Endothelial cell of umbilical vein (primary cell): ENCODE data around the gene DENND1A. TPM values are rescaled to one million over a fixed set of nuclear protein-coding genes. Genes with fewer than 3 reads are reported as not detected.

Experiments
- BruUV-seq: library from RNA; stranded (reverse); fragments of 400-500 nt; replicated peaks from 2 replicates; lab custom pipeline; 2021; lab: Mats Ljungman, UMichigan
- CTCF ChIA-PET: fragments of 300-600, 350-600 bp; sonication (Branson Sonifier 250); formaldehyde crosslinking; loops from one replicate; lab custom pipeline; 2021; ENCODE audit warnings: antibody characterized with exemption, inconsistent platforms; lab: Charles Lee
- POLR2A ChIA-PET: fragments of 300-600, 350-600 bp; sonication (Branson Sonifier 250); formaldehyde crosslinking; loops from one replicate; lab custom pipeline; 2021; ENCODE audit warnings: antibody characterized with exemption, inconsistent platforms; lab: Charles Lee
- DNase-seq: peaks from one replicate; pipeline ENCODE4 v3.0.0-alpha.2; 2011; ENCODE audit warnings: low read depth, low spot score
- FAIRE-seq: peaks from 2 replicates; lab custom pipeline; 2011; peaks lifted over from hg19 to GRCh38; lab: Jason Lieb, UNC
- H2AFZ ChIP-seq: 2 replicates; pipeline ENCODE4 v1.6.0; 2012; ENCODE audit warnings: low read depth, low read length, control low read depth, inconsistent platforms
- H3K27ac ChIP-seq: 2 replicates; pipeline ENCODE4 v1.5.1; 2011; ENCODE audit warnings: low read depth, mild to moderate bottlenecking, control low read depth, low read length, moderate library complexity; ENCODE audit not compliant: insufficient read depth
- H3K27me3 ChIP-seq, 2 experiments: 2 replicates each; pipeline versions ENCODE4 v1.6.0 to v1.6.1; 2011; ENCODE audit warnings: low read length in 2 of 2, mixed read lengths in 1 of 2; ENCODE audit not compliant: control insufficient read depth in 2 of 2, insufficient read depth in 2 of 2
- H3K36me3 ChIP-seq, 2 experiments: 2 replicates in 1 of 2; 3 replicates in 1 of 2; pipeline ENCODE4 v1.5.1; 2011; ENCODE audit warnings: low read length in 2 of 2, mild to moderate bottlenecking in 1 of 2, moderate library complexity in 1 of 2; ENCODE audit not compliant: control insufficient read depth in 2 of 2, insufficient read depth in 2 of 2; ENCODE audit errors: extremely low read depth in 1 of 2
- H3K4me1 ChIP-seq: 3 replicates; pipeline ENCODE4 v1.5.1; 2011; ENCODE audit warnings: mild to moderate bottlenecking, low read length; ENCODE audit not compliant: control insufficient read depth, insufficient read depth; ENCODE audit errors: extremely low read depth
- H3K4me2 ChIP-seq: 2 replicates; pipeline ENCODE4 v1.6.1; 2011; ENCODE audit warnings: low read length, control low read depth, mixed read lengths; ENCODE audit not compliant: insufficient read depth
- H3K4me3 ChIP-seq, 3 experiments: fragments of 200-600 bp in 1 of 3; sonication (generic), shearing (Covaris generic) in 1 of 3; replicated peaks in 1 of 3; 2 replicates each; pipeline ENCODE4 v1.5.1; 2011 to 2016; ENCODE audit warnings: control low read depth in 3 of 3, low read length in 3 of 3, mild to moderate bottlenecking in 2 of 3, inconsistent platforms in 1 of 3, low read depth in 1 of 3, moderate library complexity in 1 of 3; ENCODE audit not compliant: insufficient read depth in 1 of 3
- H3K79me2 ChIP-seq: 2 replicates; pipeline ENCODE4 v1.6.0; 2012; ENCODE audit warnings: low read length, inconsistent platforms; ENCODE audit not compliant: control insufficient read depth, insufficient read depth
- H3K9ac ChIP-seq: replicated peaks from 2 replicates; pipeline ENCODE3; 2011; ENCODE audit warnings: low read length, control low read depth; ENCODE audit not compliant: insufficient read depth; ENCODE audit errors: extremely low read depth
- H3K9me1 ChIP-seq: replicated peaks from 3 replicates; pipeline ENCODE4 v1.6.0; 2011; ENCODE audit warnings: mild to moderate bottlenecking, low read length; ENCODE audit not compliant: control insufficient read depth, insufficient read depth; ENCODE audit errors: extremely low read depth
- H3K9me3 ChIP-seq: replicated peaks from 2 replicates; pipeline ENCODE4 v1.5.1; 2012; ENCODE audit warnings: low read length, inconsistent platforms; ENCODE audit not compliant: control insufficient read depth, insufficient read depth
- H4K20me1 ChIP-seq: replicated peaks from 2 replicates; pipeline ENCODE3; 2011; ENCODE audit warnings: mild to moderate bottlenecking, low read length; ENCODE audit not compliant: control insufficient read depth, insufficient read depth; ENCODE audit errors: extremely low read depth
- CTCF ChIP-seq, 2 donors: IDR thresholded peaks; 1 replicate in 1 of 2; 2 replicates in 1 of 2; pipeline ENCODE4 v1.5.1; 2011; ENCODE audit warnings: low read length in 2 of 2, mild to moderate bottlenecking in 2 of 2, moderate library complexity in 2 of 2, control low read depth in 1 of 2, inconsistent platforms in 1 of 2, low read depth in 1 of 2; ENCODE audit not compliant: insufficient read depth in 1 of 2; ENCODE audit errors: extremely low read depth in 1 of 2
- EZH2 ChIP-seq: IDR thresholded peaks from 2 replicates; pipeline ENCODE4 v1.6.1; 2012; ENCODE audit warnings: borderline replicate concordance, low read depth, mild to moderate bottlenecking, moderate library complexity, low read length, inconsistent platforms; ENCODE audit not compliant: severe bottlenecking
- FOS ChIP-seq: IDR thresholded peaks from 2 replicates; pipeline ENCODE4 v1.6.1; 2011; ENCODE audit warnings: mild to moderate bottlenecking, low read length, moderate library complexity, borderline replicate concordance; ENCODE audit not compliant: insufficient read depth
- GATA2 ChIP-seq: IDR thresholded peaks from 2 replicates; pipeline ENCODE4 v1.7.0; 2011; ENCODE audit warnings: low read depth, mild to moderate bottlenecking, moderate library complexity, mixed read lengths, low read length; ENCODE audit not compliant: insufficient read length, insufficient read depth
- JUN ChIP-seq: IDR thresholded peaks from 2 replicates; pipeline ENCODE4 v1.6.1; 2011; ENCODE audit warnings: borderline replicate concordance, low read depth; ENCODE audit not compliant: insufficient read length, insufficient read depth
- MAX ChIP-seq: IDR thresholded peaks from 2 replicates; pipeline ENCODE4 v1.6.1; 2011; ENCODE audit not compliant: insufficient read depth, insufficient read length
- MYC ChIP-seq: IDR thresholded peaks from one replicate; pipeline ENCODE4 v1.6.1; 2011; ENCODE audit warnings: mild to moderate bottlenecking, low read depth, low read length
- POLR2A ChIP-seq: IDR thresholded peaks from 2 replicates; pipeline ENCODE4 v1.6.1; 2012; ENCODE audit warnings: low read depth, mild to moderate bottlenecking, control low read depth, low read length
- POLR2AphosphoS5 ChIP-seq: IDR thresholded peaks from 2 replicates; pipeline ENCODE4 v1.6.1; 2012; ENCODE audit warnings: low read depth, mild to moderate bottlenecking, control low read depth, low read length, moderate library complexity; ENCODE audit not compliant: insufficient read depth
- dilution Hi-C: fragments of 300-500 bp; cut with MboI; formaldehyde crosslinking; loops from one replicate; pipeline ENCODE4 v1.15.0; 2019; ENCODE audit warnings: low sequenced_read_pairs; ENCODE audit not compliant: extremely low pct_ligation_motif_present
- intact Hi-C: fragments of 100-400 bp; cut with micrococcal nuclease; formaldehyde crosslinking; loops from one replicate; pipeline ENCODE4 v1.10.0; 2022
- polyA plus RNA-seq, 4 experiments: library from polyadenylated mRNA; depleted of rRNA in 3 of 4; stranded (reverse) in 3 of 4; unstranded in 1 of 4; fragments of >200 nt; gene quantifications; 2 replicates each; pipeline versions ENCODE4 v1.2.1 to v1.2.3, GENCODE V29; 2011 to 2012; ENCODE audit warnings: missing spikeins in 1 of 4
- total RNA-seq: library from RNA; stranded (reverse); gene quantifications from 2 replicates; pipeline ENCODE4 v1.2.3, GENCODE V29; 2021

DENND1A gene
- total and polyA plus RNA-seq, 2 donors (not counting 3 experiments of a cell fraction or from before 2014, with no cell fraction given): 18.5 to 24.5 TPM

GRCh38 chr9:123395276-123395688, 534.6 kb downstream of the DENND1A start:
- H3K79me2 ChIP-seq: no peaks in the 10 kb centered on the region
- POLR2A ChIA-PET: no interaction called here
- no peak for FAIRE-seq

More at GRCh38 chr9:123395276-123395688, 534.6 kb downstream of the DENND1A start:
- H2AFZ ChIP-seq: no peak overlapping the region
- H3K27ac ChIP-seq: no peak overlapping the region
- H3K9me1 ChIP-seq: no peaks in the 10 kb centered on the region
- H3K27me3 ChIP-seq: no peaks in the 10 kb centered on the region
- H3K4me2 ChIP-seq: no peak overlapping the region
- no peaks in the 10 kb centered on the region for H4K20me1 ChIP-seq
- dilution Hi-C loops (no loop called here), intact Hi-C loops (no loop called here)
- CTCF ChIA-PET: no interaction called here
- DNase-seq: no peak
- no peaks in the 10 kb centered on the region for H3K9me3 ChIP-seq
- H3K36me3 ChIP-seq: no peaks in the 10 kb centered on the region
- H3K4me3 ChIP-seq: no peak overlapping the region
- TF ChIP-seq CTCF (IDR thresholded peaks at IDR 0.05; ENCODE audit: extremely low read depth in 1 of 2, insufficient read depth in 1 of 2, low read depth in 1 of 2, low read length in 2 of 2): no peak
- TF ChIP-seq FOS: no peak
- no peak for TF ChIP-seq EZH2
- TF ChIP-seq POLR2AphosphoS5: no peak
- no peak for TF ChIP-seq POLR2A
- no peak for TF ChIP-seq JUN
- no peak for TF ChIP-seq MAX
- no peak for TF ChIP-seq MYC
- no peak for TF ChIP-seq GATA2
- H3K9ac ChIP-seq: no peak overlapping the region
- H3K4me1 ChIP-seq: no peaks in the 10 kb centered on the region
- BruUV-seq: no TSS peak
